GM12892 (cell line): ENCODE data around the gene CFAP221.

Source experiments
- DNase-seq: peaks from one replicate; pipeline ENCODE4 v3.0.0; 2011; ENCODE audit not compliant: insufficient read length
- FAIRE-seq: peaks from 2 replicates; lab custom pipeline; 2011; peaks lifted over from hg19 to GRCh38; lab: Jason Lieb, UNC
- POLR2A ChIP-seq: IDR thresholded peaks from 2 replicates; pipeline ENCODE4 v1.6.1; 2011; ENCODE audit warnings: low read depth, low read length, control low read depth
- POLR2AphosphoS5 ChIP-seq: IDR thresholded peaks from 2 replicates; pipeline ENCODE4 v1.6.1; 2011; ENCODE audit warnings: low read depth, low read length, control low read depth
- TAF1 ChIP-seq: IDR thresholded peaks from 2 replicates; pipeline ENCODE4 v1.6.1; 2011; ENCODE audit warnings: low read depth, mild to moderate bottlenecking, control low read depth, low read length, borderline replicate concordance

Gene CFAP221

GRCh38 chr2:119659601-119660342 is 115.5 kb downstream of the CFAP221 start:
- FAIRE-seq (peak; percentile 9), DNase-seq (no peak)
- TF ChIP-seq POLR2AphosphoS5 = no peak
- no peak for TF ChIP-seq TAF1
- no peak for TF ChIP-seq POLR2A

- DNase-seq (no peak), FAIRE-seq (no peak)
- TF ChIP-seq POLR2AphosphoS5 = no peak
- no peak for TF ChIP-seq TAF1
- no peak for TF ChIP-seq POLR2A
Measured at GRCh38 chr2:119660343-119660658, 116.1 kb downstream of the CFAP221 start.

GRCh38 chr2:119662297-119662696 is 118.0 kb downstream of the CFAP221 start:
- DNase-seq = no peak
- TF ChIP-seq POLR2AphosphoS5 = no peak
- no peak for TF ChIP-seq POLR2A
- no peak for TF ChIP-seq TAF1
- FAIRE-seq = no peak

- TF ChIP-seq TAF1 (no peak), POLR2A (no peak), POLR2AphosphoS5 (no peak)
- FAIRE-seq = no peak
- DNase-seq = no peak
Measured at GRCh38 chr2:119668546-119668945, 124.3 kb downstream of the CFAP221 start.

GRCh38 chr2:119671016-119671415 is 126.8 kb downstream of the CFAP221 start:
- DNase-seq (no peak), FAIRE-seq (no peak)

GRCh38 chr2:119671752-119672151 is 127.5 kb downstream of the CFAP221 start:
- TF ChIP-seq POLR2AphosphoS5 = no peak
- TF ChIP-seq POLR2A = no peak
- no peak for FAIRE-seq

More at GRCh38 chr2:119671016-119671415, 126.8 kb downstream of the CFAP221 start:
- TF ChIP-seq POLR2AphosphoS5 = no peak
- no peak for TF ChIP-seq POLR2A
- TF ChIP-seq TAF1 = no peak

GRCh38 chr2:119672161-119672862 is 128.1 kb downstream of the CFAP221 start:
- FAIRE-seq (no peak), DNase-seq (no peak)
- TF ChIP-seq POLR2A = no peak
- no peak for TF ChIP-seq TAF1
- TF ChIP-seq POLR2AphosphoS5 = no peak

More at GRCh38 chr2:119671752-119672151, 127.5 kb downstream of the CFAP221 start:
- DNase-seq = no peak

GRCh38 chr2:119673796-119674195 is 129.5 kb downstream of the CFAP221 start:
- DNase-seq = no peak
- no peak for FAIRE-seq
- no peak for TF ChIP-seq POLR2AphosphoS5
- no peak for TF ChIP-seq TAF1
- TF ChIP-seq POLR2A = no peak

- TF ChIP-seq POLR2A (no peak), POLR2AphosphoS5 (no peak), TAF1 (no peak)
- no peak for FAIRE-seq
Measured at GRCh38 chr2:119674711-119675500, 130.7 kb downstream of the CFAP221 start.

GRCh38 chr2:119678021-119678656 is 133.9 kb downstream of the CFAP221 start:
- DNase-seq = no peak
- no peak for FAIRE-seq
- no peak for TF ChIP-seq TAF1
- no peak for TF ChIP-seq POLR2AphosphoS5
- no peak for TF ChIP-seq POLR2A

More at GRCh38 chr2:119674711-119675500, 130.7 kb downstream of the CFAP221 start:
- DNase-seq = no peak

GRCh38 chr2:119679526-119679837 is 135.2 kb downstream of the CFAP221 start:
- DNase-seq (no peak), FAIRE-seq (peak; percentile 70)
- no peak for TF ChIP-seq POLR2A
- TF ChIP-seq TAF1 = no peak
- no peak for TF ChIP-seq POLR2AphosphoS5
